HEK293 (cell line): ENCODE measurements around the gene NHERF2.
A peak's percentile ranks its signal among the peaks of the same experiment; 100 is the strongest.

Experiments used
- CTCF ChIA-PET: fragments of 350-600 bp; formaldehyde crosslinking; extraction: SDS; loops from one replicate; lab custom pipeline; 2021; ENCODE audit warnings: antibody characterized with exemption; lab: Yijun Ruan, JAX
- POLR2A ChIA-PET: fragments of 300-600 bp; formaldehyde crosslinking; extraction: SDS; loops from one replicate; lab custom pipeline; 2020; ENCODE audit warnings: antibody characterized with exemption, inconsistent platforms; lab: Yijun Ruan, JAX
- H3K27ac ChIP-seq: fragments of 200-500 bp; sonication (Bioruptor generic); 2 replicates; pipeline ENCODE4 v1.5.1; 2014; ENCODE audit warnings: low read depth, low read length, control low read depth, inconsistent platforms; ENCODE audit errors: extremely low read depth
- H3K36me3 ChIP-seq, 2 experiments: fragments of 200-500 bp in 1 of 2; sonication (Bioruptor generic) in 1 of 2; 1 replicate in 1 of 2; 2 replicates in 1 of 2; pipeline ENCODE4 v1.5.1; 2014 to 2017; ENCODE audit warnings: inconsistent platforms in 2 of 2, low read length in 2 of 2; ENCODE audit not compliant: control insufficient read depth in 2 of 2, insufficient read depth in 1 of 2
- H3K4me1 ChIP-seq: fragments of 200-500 bp; sonication (Bioruptor generic); 2 replicates; pipeline ENCODE4 v1.5.1; 2014; ENCODE audit warnings: mild to moderate bottlenecking, low read length, inconsistent platforms; ENCODE audit not compliant: control insufficient read depth, insufficient read depth
- H3K4me3 ChIP-seq: 2 replicates; pipeline ENCODE4 v1.5.1; 2011; ENCODE audit warnings: low read depth, mild to moderate bottlenecking, control low read depth, low read length, moderate library complexity
- H3K9me3 ChIP-seq: fragments of 200-500 bp; sonication (Bioruptor generic); 2 replicates; pipeline ENCODE4 v1.5.1; 2014; ENCODE audit warnings: low read depth, low read length, inconsistent platforms; ENCODE audit not compliant: control insufficient read depth, insufficient read depth
- GLIS2 ChIP-seq: fragments of 450-650 bp; formaldehyde crosslinking; IDR thresholded peaks from 2 replicates; pipeline ENCODE4 v1.5.1; 2016; ENCODE audit warnings: missing biosample characterization, missing genetic modification characterization
- HOXC10 ChIP-seq: sonication (generic); formaldehyde crosslinking; IDR thresholded peaks from 2 replicates; pipeline ENCODE4 v1.8.1; 2023; ENCODE audit warnings: mild to moderate bottlenecking, missing genetic modification reagents
- REPIN1 ChIP-seq: fragments of 450-650 bp; formaldehyde crosslinking; IDR thresholded peaks from 2 replicates; pipeline ENCODE4 v1.5.1; 2017; ENCODE audit warnings: missing biosample characterization, missing genetic modification characterization, low read depth
- SCRT2 ChIP-seq: fragments of 450-650 bp; formaldehyde crosslinking; IDR thresholded peaks from 2 replicates; pipeline ENCODE4 v1.5.1; 2016; ENCODE audit warnings: missing biosample characterization, missing genetic modification characterization
- SP7 ChIP-seq: fragments of 450-650 bp; formaldehyde crosslinking; IDR thresholded peaks from 2 replicates; pipeline ENCODE4 v1.5.1; 2016; ENCODE audit warnings: missing biosample characterization, missing genetic modification characterization
- ZBTB48 ChIP-seq: fragments of 450-650 bp; formaldehyde crosslinking; IDR thresholded peaks from 2 replicates; pipeline ENCODE4 v1.5.1; 2016; ENCODE audit warnings: missing biosample characterization, missing genetic modification characterization
- ZBTB6 ChIP-seq: fragments of 450-650 bp; formaldehyde crosslinking; IDR thresholded peaks from 2 replicates; pipeline ENCODE4 v1.5.1; 2017; ENCODE audit warnings: missing biosample characterization, missing genetic modification characterization
- ZBTB8A ChIP-seq: fragments of 450-650 bp; formaldehyde crosslinking; IDR thresholded peaks from 2 replicates; pipeline ENCODE4 v1.5.1; 2016; ENCODE audit warnings: missing biosample characterization, missing genetic modification characterization
- ZNF132 ChIP-seq: fragments of 450-650 bp; formaldehyde crosslinking; IDR thresholded peaks from 2 replicates; pipeline ENCODE4 v1.5.1; 2017; ENCODE audit warnings: missing biosample characterization, missing genetic modification characterization, borderline replicate concordance
- ZNF16 ChIP-seq: fragments of 450-650 bp; formaldehyde crosslinking; IDR thresholded peaks from 2 replicates; pipeline ENCODE4 v1.5.1; 2016; ENCODE audit warnings: low read depth, missing biosample characterization, missing genetic modification characterization
- ZNF335 ChIP-seq: fragments of 450-650 bp; formaldehyde crosslinking; conservative IDR thresholded peaks from 2 replicates; pipeline ENCODE4 v1.5.1; 2016; ENCODE audit warnings: missing biosample characterization, missing genetic modification characterization
- ZNF658 ChIP-seq: fragments of 450-650 bp; formaldehyde crosslinking; IDR thresholded peaks from 2 replicates; pipeline ENCODE4; 2016; ENCODE audit warnings: missing biosample characterization, missing genetic modification characterization
- ZNF76 ChIP-seq: fragments of 450-650 bp; formaldehyde crosslinking; IDR thresholded peaks from 2 replicates; pipeline ENCODE4; 2016; ENCODE audit warnings: low read depth, missing biosample characterization, missing genetic modification characterization, borderline replicate concordance
- TF ChIP-seq, protein P1 (sequence below): fragments of 450-650 bp; formaldehyde crosslinking; IDR thresholded peaks from 2 replicates; pipeline ENCODE4 v1.5.1; 2016; ENCODE audit warnings: missing biosample characterization, missing genetic modification characterization
- TF ChIP-seq, protein P2 (sequence below): fragments of 450-650 bp; IDR thresholded peaks from 2 replicates; pipeline ENCODE4 v1.5.1; 2018; ENCODE audit warnings: missing biosample characterization, missing genetic modification characterization
- TF ChIP-seq, protein P3 (sequence below): fragments of 450-650 bp; formaldehyde crosslinking; IDR thresholded peaks from 2 replicates; pipeline ENCODE4 v1.5.1; 2016; ENCODE audit warnings: missing biosample characterization, missing genetic modification characterization
- TF ChIP-seq, protein P4 (sequence below): fragments of 450-650 bp; formaldehyde crosslinking; conservative IDR thresholded peaks from 2 replicates; pipeline ENCODE4 v1.5.1; 2016; ENCODE audit warnings: low read depth, missing biosample characterization, missing genetic modification characterization
- TF ChIP-seq, protein P5 (sequence below): fragments of 450-650 bp; formaldehyde crosslinking; IDR thresholded peaks from 2 replicates; pipeline ENCODE4 v1.5.1; 2016; ENCODE audit warnings: missing biosample characterization, missing genetic modification characterization

NHERF2 gene

GRCh38 chr16:2009164-2009711 lies 17.5 kb upstream of the NHERF2 start (continued):
- TF ChIP-seq, protein P1, sequence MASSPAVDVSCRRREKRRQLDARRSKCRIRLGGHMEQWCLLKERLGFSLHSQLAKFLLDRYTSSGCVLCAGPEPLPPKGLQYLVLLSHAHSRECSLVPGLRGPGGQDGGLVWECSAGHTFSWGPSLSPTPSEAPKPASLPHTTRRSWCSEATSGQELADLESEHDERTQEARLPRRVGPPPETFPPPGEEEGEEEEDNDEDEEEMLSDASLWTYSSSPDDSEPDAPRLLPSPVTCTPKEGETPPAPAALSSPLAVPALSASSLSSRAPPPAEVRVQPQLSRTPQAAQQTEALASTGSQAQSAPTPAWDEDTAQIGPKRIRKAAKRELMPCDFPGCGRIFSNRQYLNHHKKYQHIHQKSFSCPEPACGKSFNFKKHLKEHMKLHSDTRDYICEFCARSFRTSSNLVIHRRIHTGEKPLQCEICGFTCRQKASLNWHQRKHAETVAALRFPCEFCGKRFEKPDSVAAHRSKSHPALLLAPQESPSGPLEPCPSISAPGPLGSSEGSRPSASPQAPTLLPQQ (tag by site-specific recombination): peak; percentile 19; the same call in 1 of the 2 replicates
- TF ChIP-seq SCRT2 (tag by site-specific recombination): no peak
- peak; percentile 46; the same call in 1 of the 2 replicates for TF ChIP-seq GLIS2 (tag by site-specific recombination)
- TF ChIP-seq ZBTB8A (tag by site-specific recombination): peak; percentile 13; the same call in 1 of the 2 replicates

GRCh38 chr16:2009791-2010510 lies 16.8 kb upstream of the NHERF2 start, which contains the start of gene ZNF598:
Gene ZNF598 (minus strand): TSS chr16:2009821.
- peaks cover 24% of the 10 kb centered on the region for H3K4me1 ChIP-seq
- POLR2A ChIA-PET: interaction anchor here (2.7 kb wide), 1 partner anchor 145 kb away, joined by 17 read pairs; the partner anchor contains the start of gene TRAF7
- TF ChIP-seq, protein P2, sequence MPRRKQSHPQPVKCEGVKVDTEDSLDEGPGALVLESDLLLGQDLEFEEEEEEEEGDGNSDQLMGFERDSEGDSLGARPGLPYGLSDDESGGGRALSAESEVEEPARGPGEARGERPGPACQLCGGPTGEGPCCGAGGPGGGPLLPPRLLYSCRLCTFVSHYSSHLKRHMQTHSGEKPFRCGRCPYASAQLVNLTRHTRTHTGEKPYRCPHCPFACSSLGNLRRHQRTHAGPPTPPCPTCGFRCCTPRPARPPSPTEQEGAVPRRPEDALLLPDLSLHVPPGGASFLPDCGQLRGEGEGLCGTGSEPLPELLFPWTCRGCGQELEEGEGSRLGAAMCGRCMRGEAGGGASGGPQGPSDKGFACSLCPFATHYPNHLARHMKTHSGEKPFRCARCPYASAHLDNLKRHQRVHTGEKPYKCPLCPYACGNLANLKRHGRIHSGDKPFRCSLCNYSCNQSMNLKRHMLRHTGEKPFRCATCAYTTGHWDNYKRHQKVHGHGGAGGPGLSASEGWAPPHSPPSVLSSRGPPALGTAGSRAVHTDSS (tag by site-specific recombination): peak; percentile 27; the same call in 1 of the 2 replicates
- TF ChIP-seq HOXC10: no peak
- TF ChIP-seq, protein P3, sequence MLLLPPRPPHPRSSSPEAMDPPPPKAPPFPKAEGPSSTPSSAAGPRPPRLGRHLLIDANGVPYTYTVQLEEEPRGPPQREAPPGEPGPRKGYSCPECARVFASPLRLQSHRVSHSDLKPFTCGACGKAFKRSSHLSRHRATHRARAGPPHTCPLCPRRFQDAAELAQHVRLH (tag by site-specific recombination): peak; percentile 76; the same call in 1 of the 2 replicates
- TF ChIP-seq GLIS2 (tag by site-specific recombination): no peak
- TF ChIP-seq ZNF76: peak; percentile 74
- 0 out of 2 replicates have a peak, but pooled peaks have one; percentile 8 for TF ChIP-seq ZBTB6 (tag by site-specific recombination)
- TF ChIP-seq, protein P4, sequence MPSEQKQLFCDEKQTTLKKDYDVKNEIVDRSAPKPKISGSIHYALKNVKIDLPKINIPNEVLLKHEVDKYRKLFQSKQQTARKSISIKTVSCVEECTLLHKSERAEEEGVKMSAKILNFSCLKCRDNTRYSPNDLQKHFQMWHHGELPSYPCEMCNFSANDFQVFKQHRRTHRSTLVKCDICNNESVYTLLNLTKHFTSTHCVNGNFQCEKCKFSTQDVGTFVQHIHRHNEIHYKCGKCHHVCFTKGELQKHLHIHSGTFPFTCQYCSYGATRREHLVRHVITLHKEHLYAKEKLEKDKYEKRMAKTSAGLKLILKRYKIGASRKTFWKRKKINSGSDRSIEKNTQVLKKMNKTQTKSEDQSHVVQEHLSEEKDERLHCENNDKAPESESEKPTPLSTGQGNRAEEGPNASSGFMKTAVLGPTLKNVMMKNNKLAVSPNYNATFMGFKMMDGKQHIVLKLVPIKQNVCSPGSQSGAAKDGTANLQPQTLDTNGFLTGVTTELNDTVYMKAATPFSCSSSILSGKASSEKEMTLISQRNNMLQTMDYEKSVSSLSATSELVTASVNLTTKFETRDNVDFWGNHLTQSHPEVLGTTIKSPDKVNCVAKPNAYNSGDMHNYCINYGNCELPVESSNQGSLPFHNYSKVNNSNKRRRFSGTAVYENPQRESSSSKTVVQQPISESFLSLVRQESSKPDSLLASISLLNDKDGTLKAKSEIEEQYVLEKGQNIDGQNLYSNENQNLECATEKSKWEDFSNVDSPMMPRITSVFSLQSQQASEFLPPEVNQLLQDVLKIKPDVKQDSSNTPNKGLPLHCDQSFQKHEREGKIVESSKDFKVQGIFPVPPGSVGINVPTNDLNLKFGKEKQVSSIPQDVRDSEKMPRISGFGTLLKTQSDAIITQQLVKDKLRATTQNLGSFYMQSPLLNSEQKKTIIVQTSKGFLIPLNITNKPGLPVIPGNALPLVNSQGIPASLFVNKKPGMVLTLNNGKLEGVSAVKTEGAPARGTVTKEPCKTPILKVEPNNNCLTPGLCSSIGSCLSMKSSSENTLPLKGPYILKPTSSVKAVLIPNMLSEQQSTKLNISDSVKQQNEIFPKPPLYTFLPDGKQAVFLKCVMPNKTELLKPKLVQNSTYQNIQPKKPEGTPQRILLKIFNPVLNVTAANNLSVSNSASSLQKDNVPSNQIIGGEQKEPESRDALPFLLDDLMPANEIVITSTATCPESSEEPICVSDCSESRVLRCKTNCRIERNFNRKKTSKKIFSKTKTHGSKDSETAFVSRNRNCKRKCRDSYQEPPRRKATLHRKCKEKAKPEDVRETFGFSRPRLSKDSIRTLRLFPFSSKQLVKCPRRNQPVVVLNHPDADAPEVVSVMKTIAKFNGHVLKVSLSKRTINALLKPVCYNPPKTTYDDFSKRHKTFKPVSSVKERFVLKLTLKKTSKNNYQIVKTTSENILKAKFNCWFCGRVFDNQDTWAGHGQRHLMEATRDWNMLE: peak; percentile 72
- TF ChIP-seq ZNF16 (tag by site-specific recombination): no peak
- no peak for TF ChIP-seq REPIN1 (tag by site-specific recombination)
- TF ChIP-seq, protein P5, sequence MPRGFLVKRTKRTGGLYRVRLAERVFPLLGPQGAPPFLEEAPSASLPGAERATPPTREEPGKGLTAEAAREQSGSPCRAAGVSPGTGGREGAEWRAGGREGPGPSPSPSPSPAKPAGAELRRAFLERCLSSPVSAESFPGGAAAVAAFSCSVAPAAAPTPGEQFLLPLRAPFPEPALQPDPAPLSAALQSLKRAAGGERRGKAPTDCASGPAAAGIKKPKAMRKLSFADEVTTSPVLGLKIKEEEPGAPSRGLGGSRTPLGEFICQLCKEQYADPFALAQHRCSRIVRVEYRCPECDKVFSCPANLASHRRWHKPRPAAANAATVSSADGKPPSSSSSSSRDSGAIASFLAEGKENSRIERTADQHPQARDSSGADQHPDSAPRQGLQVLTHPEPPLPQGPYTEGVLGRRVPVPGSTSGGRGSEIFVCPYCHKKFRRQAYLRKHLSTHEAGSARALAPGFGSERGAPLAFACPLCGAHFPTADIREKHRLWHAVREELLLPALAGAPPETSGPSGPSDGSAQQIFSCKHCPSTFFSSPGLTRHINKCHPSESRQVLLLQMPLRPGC: peak; percentile 46; the same call in 1 of the 2 replicates
- TF ChIP-seq ZBTB48 (tag by site-specific recombination): 0 out of 2 replicates have a peak, but pooled peaks have one; percentile 27
- TF ChIP-seq ZNF658: no peak
- TF ChIP-seq ZNF335 (tag by site-specific recombination): peak; percentile 90
- peak; percentile 76 for TF ChIP-seq SP7
- no peak for TF ChIP-seq ZNF132 (tag by site-specific recombination)

More at GRCh38 chr16:2009791-2010510, 16.8 kb upstream of the NHERF2 start, which contains the start of gene ZNF598:
- CTCF ChIA-PET: interaction anchor here (1.6 kb wide), 1 partner anchor 131 kb away, joined by 7 read pairs; no protein-coding TSS in a partner anchor
- peaks cover 0 to 23% of the 10 kb centered on the region in 2 experiments; a peak in 1 of 3 replicates for H3K36me3 ChIP-seq
- H3K4me3 ChIP-seq: peak within 1 kb of the TSS; percentile 75
- H3K27ac ChIP-seq: peak within 1 kb of the TSS; percentile 97
- H3K9me3 ChIP-seq: no peaks in the 10 kb centered on the region
